ENCODE data around the gene CHD5.

The CHD5 gene

DNA sequence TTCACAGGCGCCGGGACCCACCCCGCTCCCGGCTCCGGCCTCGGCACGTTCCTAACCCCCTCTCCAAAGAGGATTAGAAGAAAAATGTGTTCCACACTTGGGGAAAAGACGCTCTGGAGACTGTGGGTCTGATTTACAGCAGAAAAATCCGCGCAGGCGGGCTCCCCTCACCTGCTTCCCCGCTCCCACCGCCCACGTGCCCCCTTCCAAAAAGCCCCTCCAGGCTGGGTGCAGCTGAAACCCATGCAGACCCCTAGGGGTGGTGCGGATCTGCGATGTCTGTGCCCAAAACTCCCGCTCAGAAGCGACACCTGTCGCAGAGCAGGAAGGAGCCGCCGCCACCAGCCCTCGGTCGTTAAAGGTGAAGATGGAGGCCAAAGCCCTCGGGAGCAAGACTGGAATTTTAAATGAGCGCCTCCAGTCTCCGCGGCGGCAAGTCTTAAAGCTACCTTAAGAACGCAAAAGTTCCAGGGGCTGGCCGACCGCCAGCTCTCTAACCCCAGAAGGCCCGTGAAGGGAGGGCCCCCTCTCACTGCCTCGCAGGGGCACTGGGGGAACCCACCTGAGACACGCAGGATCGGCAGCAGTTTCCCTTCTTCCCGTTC, 688 bp upstream of the CHD5 start:
- no peak for DNase-seq (ENCODE audit: low read depth)
- TF ChIP-seq, protein P1, sequence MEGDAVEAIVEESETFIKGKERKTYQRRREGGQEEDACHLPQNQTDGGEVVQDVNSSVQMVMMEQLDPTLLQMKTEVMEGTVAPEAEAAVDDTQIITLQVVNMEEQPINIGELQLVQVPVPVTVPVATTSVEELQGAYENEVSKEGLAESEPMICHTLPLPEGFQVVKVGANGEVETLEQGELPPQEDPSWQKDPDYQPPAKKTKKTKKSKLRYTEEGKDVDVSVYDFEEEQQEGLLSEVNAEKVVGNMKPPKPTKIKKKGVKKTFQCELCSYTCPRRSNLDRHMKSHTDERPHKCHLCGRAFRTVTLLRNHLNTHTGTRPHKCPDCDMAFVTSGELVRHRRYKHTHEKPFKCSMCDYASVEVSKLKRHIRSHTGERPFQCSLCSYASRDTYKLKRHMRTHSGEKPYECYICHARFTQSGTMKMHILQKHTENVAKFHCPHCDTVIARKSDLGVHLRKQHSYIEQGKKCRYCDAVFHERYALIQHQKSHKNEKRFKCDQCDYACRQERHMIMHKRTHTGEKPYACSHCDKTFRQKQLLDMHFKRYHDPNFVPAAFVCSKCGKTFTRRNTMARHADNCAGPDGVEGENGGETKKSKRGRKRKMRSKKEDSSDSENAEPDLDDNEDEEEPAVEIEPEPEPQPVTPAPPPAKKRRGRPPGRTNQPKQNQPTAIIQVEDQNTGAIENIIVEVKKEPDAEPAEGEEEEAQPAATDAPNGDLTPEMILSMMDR (IDR thresholded peaks at IDR 0.05; ENCODE audit: low read length, missing control alignments): no peak
- H3K4me3 ChIP-seq (replicated peaks; ENCODE audit: low read depth, low read length): no peak overlapping the region

DNA sequence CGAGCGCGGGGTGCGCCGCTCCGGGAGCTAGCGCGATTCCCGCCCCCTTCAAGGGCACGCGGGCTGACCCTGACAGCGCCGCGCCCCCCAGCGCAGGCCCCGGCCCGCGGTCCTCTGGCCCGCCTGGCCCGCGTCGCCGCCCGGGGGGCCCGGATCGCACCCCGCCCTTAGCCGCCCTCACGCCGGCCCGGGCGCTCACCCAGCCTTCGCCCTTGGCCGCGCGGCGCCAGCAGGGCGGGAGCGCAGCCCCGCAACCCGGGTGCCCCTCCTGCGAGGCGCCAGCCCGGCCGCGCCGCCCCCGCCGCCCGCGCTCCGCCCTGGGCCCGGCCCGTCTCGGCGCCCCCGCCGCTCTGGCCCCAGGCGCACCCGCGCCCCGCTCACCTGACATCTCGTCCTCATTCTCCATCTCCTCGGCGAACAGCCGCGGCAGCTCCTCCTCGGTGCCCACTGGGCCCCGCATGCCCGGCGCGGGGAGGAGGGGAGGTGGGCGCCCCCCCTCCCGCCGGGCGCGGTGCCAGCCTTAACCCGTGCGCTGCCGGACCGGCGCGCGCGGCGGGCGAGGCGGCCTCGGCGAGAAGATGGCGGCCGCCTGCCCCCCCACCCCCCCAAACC, 451 bp downstream of the CHD5 start:
- DNase-seq (ENCODE audit: low read depth): no peak
- TF ChIP-seq, protein P1 (IDR thresholded peaks at IDR 0.05; ENCODE audit: low read length, missing control alignments): no peak
- H3K4me3 ChIP-seq (replicated peaks; ENCODE audit: low read depth, low read length): no peak overlapping the region

DNA sequence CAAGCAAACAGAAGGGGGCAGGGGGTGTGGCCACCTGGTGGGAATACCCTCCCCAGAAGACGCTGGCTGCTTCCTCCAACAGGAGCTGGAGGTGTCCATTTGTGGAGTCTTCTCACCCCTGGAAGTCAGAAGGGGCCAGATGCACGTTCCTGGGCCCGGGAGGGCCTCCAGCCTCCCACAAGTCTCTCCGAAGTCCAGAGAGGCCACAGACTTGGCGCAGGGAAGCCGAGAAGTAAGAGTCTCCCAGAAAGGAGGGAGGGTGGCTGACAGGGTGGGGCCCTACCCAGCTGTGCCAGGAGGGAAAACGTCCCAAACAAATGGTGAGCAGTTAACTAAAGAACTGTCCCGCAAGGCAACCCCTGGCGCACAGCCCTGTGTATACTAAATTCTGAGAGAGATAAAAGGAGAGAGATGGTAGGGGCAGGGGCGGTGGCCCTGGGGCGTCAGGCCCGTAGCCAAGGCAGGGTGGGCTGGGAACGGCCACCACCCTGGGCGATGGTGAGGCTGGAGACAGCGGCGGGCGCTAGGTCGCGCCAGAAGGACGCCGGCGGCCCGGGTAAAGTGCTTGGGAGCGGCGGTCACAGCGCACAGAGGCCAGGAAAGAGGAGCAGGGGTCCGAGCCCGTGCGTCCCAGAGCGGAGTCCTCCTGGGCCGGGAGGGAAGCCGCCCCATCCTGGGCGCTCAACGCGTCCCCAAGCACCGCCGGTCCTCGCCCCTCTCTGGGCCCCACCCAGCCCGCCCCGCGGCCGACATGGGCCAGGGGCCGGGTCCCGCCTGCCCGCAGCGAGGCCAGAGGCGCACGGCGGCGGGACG, 1.2 kb downstream of the CHD5 start:
- TF ChIP-seq, protein P1 (IDR thresholded peaks at IDR 0.05; ENCODE audit: low read length, missing control alignments): no peak
- no peak for DNase-seq (ENCODE audit: low read depth)
- H3K4me3 ChIP-seq (replicated peaks; ENCODE audit: low read depth, low read length): no peak overlapping the region

DNA sequence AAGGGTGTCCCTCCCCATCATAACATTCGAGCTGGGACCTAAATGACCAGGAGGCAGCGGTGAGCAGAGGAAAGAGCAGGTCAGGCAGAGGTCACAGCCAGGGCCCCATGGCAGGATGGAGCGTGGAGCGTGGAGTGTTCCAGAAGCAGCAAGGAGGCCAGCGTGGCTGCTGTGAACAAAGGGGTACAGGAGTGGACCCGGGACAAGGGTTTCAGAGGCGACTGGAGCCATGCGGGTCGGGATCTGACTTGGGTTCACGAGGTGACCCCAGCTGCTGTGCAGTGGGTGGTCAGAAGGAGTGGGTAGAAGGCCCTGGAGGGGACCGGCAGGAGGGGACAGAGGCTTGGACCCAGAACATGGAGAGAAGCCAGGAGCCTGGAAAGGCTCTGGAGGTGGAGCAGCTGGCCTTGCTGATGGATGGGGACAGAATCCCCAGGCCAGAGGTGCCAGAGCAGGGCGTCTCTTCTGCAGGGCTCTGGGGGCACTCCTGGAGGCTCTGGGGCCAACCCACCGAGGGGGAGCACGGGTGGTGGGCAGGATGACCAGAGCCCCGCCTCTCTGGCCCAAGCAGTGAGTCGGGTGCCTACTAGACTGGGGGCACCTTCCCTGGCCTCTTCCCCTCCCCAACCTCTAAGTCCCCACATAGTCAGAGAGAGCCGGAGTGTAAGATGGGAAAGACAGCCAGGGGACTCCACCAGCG, 2.3 kb downstream of the CHD5 start:
- no peak overlapping the region for H3K4me3 ChIP-seq (replicated peaks; ENCODE audit: low read depth, low read length)
- DNase-seq (ENCODE audit: low read depth): no peak
- TF ChIP-seq, protein P1 (IDR thresholded peaks at IDR 0.05; ENCODE audit: low read length, missing control alignments): no peak

DNA sequence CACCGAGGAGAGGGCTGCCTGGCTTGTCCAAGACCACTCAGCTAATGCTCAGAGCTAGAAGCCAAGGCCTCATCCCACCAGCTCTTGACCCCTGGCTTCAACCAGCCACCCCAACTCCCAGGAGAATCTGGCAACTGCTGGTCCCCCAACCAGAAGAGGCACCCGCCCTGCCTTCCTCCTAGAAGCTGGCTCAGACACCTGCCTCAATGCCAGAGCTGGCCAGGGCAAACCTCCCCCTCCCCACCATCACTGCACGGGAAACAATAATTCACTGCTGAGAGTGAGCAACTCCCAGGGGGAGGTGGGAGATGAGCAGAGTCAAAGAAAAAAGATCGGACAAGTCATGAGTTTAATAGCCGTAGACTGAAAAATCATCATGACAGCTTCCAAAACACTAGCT, 3.3 kb downstream of the CHD5 start:
- no peak overlapping the region for H3K4me3 ChIP-seq (replicated peaks; ENCODE audit: low read depth, low read length)
- DNase-seq (ENCODE audit: low read depth): no peak
- TF ChIP-seq, protein P1 (IDR thresholded peaks at IDR 0.05; ENCODE audit: low read length, missing control alignments): no peak

DNA sequence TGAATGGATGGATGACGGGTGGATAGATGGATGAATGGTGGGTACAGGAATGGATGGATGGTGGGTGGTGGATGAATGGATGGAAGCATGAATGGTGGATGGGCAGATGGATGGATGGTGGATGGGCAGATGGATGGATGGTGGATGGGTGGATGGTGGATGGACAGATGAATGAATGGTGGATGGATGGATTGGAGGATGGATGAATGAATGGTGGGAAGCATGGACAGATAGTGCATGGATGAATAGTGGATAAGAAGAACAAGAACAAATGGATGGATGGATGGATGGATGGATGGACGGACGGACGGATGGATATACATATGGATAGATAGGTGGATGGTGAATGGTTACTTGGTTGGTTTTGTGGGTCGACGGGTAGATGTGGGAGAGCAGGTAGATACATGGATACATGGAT, 4.7 kb downstream of the CHD5 start:
- no peak overlapping the region for H3K4me3 ChIP-seq (replicated peaks; ENCODE audit: low read depth, low read length)
- TF ChIP-seq, protein P1 (IDR thresholded peaks at IDR 0.05; ENCODE audit: low read length, missing control alignments): no peak
- no peak for DNase-seq (ENCODE audit: low read depth)

All from fibroblast of pulmonary artery (primary cell).